Activated CD8-positive, alpha-beta memory T cell treated with anti-CD3 and anti-CD28 coated beads, Interleukin-2, amount 50 U/mL, for 4 hours (primary cell): Measurements from ENCODE around the gene CYTH3.

ENCODE experiments used
- DNase-seq: peaks from one replicate; pipeline ENCODE4 v3.0.0-alpha.2; 2020

Gene CYTH3

GRCh38 chr7:6279341-6279740, 6.9 kb upstream of the CYTH3 start:
- no peak for DNase-seq

GRCh38 chr7:6278749-6279310, 6.4 kb upstream of the CYTH3 start:
- no peak for DNase-seq

DNA sequence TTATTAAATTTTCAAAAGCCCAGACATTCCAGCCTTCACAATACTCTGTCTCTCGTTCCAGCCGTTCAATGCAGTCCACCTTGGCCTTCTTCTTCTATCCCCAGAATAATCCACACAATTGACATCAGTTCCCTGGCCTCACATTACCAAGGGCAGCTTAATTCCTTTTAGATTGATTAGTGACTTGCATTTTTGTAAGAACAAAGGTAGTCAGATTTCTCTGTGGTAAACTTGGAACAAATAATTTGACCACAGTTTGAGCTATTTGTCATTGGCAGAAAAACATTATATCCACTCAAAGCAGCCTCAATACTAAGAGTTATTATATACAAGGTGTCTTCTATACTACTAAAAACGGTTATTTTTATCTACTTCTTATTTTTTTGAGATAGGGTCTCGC, 5.1 kb upstream of the CYTH3 start:
- no peak for DNase-seq

DNA sequence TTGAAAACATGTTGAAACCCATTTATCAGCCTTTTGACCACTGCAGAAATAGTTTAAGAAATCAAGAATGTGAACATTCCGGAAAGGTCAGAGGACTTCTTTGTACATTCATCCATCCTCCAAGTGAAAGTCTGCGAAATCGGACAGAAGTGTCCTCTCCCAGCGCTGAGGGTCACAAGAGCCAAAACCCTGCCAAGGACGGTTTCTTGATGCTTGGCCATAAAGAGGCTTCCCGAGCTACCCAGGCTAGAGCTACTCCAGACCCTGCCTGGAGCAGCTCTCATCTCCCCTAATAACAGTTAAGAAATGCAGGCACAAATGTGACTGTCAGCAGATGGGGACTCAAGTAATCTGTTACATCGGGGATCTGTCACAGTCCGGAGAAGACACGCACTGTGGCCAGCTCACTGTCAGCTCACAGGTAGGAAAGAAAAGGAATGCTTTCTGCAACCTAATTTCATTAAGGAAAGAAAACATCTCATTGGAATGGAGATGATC, 4.5 kb upstream of the CYTH3 start:
- DNase-seq = no peak

DNA sequence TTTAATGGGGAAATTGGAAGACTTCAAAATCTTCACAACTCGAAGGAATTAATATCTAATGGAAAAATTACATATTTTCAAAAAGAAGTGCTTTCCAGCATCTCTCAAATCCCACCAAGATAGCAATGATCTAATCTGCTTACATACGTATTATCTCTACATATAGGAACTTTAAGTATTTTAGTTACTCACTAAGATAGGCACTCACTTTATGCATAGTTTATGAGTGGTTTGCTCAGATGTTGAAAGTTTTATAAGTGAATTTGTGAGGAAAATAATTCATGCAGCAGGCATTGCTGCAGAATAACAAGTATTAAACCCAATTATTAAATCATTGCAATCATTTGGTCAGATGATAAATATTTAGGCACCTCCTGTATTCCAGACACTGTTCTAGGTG, 2.3 kb upstream of the CYTH3 start:
- DNase-seq = no peak

- DNase-seq = no peak
These were observed 1.6 kb upstream of the CYTH3 start for GRCh38 chr7:6273917-6274630.

- DNase-seq = no peak
These were observed 985 bp upstream of the CYTH3 start for GRCh38 chr7:6273380-6273837.

- peak; percentile 23 for DNase-seq
These were observed 557 bp downstream of the CYTH3 start for GRCh38 chr7:6271694-6272440.

- peak; percentile 41 for DNase-seq
These were observed 1.3 kb downstream of the CYTH3 start for GRCh38 chr7:6271060-6271658.

DNA sequence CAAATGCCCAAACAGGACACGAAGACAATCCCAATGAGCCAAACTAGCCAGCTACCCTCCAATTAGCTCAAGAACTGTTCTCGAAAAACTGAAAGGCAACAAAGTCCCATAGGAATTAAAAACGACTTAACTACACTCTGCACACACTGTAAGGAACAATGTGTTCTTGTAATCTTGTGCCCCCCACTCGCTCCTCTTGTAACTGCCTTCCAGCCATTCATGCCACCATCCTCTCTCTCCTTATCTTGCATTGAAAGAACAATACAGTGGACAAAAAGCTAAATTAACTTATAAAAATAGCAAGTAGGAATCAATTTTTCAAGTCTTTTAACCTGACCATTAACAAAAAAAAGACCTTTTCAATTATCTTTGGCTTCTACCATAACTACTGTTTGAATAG, 2.9 kb downstream of the CYTH3 start:
- DNase-seq = no peak

DNA sequence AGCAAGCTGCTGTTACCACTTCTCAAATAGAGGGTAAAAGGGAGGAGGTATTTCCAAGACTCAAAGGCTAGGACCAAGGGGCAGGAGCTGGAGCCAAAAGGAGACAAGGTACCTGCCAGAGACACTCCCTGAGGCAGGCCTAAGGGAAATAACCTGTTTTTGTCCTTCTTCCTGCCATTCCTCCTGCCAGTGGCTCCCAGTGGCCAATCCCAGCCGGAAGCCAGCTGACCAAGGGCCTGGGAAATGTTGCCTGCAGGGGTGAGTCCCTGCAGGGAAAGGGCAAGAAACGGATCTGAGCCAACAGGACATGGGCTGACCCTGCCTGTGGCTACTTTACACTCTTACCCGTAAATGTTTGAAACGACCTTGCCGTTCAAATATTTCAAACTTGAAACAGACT, 3.5 kb downstream of the CYTH3 start:
- no peak for DNase-seq

DNA sequence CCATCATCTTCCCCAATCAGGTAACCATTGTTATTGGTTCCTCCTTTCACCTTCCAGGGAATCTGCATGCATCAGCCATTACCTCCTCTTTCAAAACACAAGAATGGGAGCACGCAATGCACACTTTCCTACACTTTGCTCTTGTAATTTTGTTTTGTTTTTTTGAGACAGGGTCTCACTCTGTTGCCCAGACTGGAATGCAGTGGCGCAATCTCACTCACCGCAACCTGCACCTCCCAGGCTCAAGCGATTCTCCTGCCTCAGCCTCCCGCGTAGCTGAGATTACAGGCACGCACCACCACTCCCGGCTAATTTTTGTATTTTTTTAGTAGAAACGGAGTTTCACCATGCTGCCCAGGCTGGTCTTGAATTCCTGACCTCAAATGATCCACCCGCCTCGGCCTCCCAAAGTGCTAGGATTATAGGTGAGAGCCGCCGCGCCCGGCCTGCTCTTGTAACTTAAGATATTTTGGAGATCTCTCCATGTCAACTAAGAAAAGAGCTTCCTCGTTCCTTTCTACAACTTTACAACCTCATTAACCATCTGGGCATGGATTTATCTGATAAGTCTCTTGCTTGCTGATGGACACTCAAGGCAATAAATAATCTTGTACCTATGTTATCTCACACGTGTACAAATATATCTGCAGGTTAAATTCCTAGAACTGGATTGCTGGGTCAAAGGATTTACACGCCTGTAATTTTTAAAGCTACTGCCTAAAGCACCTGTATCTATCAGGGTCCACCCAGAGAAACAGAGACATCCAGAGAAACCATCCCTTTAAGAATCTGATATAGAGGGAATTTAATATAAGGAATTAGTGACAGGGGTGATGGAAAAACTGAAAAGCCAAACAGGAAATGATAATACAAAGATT, 4.2 kb downstream of the CYTH3 start:
- DNase-seq = no peak

DNA sequence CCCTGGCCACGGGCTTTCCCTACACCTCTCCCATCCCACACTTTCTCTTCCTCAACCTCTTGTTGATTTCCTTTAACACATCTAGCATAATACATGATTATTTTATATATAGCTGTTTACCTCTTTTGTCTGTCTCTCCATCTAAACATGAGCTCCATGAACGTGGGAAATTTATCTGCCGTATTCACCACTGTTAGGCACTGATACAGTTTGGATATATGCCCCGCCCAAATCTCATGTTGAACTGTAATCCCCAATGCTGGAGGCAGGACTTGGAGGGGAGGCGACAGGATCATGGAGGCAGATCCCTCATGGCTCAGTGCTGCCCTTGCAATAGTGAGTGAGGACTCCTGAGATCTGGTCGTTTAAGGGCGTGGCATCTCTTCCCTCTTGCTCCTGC, 5.7 kb downstream of the CYTH3 start:
- DNase-seq = no peak

DNA sequence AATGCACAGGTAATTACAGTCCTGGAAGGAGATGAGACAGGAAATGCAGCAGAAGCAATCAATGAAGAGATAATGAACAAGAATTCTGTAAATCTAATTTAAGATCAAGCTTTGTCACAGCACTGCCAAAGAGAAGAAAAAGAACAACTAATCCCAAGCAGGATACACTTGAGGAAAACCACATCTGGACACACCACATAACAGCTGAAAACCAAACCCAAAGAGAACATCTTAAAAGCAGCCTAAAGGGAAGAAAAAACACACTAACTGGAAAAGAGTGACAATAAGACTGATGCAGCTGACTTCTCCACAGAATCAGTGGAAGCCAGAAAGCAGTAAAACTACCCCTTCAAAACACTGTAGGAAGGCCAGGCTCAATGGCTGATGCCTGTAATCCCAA, 10.2 kb downstream of the CYTH3 start:
- no peak for DNase-seq

- DNase-seq = no peak
These were observed 10.7 kb downstream of the CYTH3 start for GRCh38 chr7:6261699-6262098.

GRCh38 chr7:6260291-6261187, 11.9 kb downstream of the CYTH3 start:
- DNase-seq = no peak

- DNase-seq = no peak
These were observed 13.2 kb downstream of the CYTH3 start for GRCh38 chr7:6259257-6259656.

DNA sequence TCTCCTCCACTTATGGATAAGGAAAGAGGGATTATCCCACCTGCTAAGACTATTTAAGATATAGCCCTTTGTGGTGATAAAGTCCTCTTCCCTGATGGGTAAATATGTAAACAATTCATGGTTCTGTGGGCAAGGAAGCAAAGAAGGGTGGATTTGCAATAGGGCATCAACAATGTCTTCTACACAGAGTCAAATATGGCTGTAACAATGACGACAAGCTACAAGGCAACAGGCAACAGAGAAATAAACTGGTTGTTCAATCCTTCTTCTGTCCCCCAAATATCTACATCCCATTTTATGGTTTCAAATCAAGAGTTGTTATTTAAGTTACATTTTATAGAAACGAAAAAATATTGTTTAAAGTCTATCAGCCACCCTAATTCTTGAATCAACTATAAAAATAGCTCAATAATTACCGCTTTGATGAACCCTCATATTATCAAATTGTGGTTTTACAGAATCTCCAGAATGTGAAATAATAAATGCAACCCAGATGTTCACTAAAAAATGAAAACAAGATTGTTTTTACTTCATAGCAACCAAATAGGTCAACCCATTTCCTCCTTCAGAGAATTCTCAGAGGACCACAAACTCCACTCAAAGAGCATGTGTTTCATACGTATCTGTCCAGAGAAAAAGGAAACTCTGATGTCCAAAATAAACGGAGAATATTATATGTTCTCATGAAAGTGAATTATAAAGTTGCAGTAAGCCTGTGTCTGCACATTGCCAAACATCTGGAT, 13.8 kb downstream of the CYTH3 start:
- DNase-seq = no peak

DNA sequence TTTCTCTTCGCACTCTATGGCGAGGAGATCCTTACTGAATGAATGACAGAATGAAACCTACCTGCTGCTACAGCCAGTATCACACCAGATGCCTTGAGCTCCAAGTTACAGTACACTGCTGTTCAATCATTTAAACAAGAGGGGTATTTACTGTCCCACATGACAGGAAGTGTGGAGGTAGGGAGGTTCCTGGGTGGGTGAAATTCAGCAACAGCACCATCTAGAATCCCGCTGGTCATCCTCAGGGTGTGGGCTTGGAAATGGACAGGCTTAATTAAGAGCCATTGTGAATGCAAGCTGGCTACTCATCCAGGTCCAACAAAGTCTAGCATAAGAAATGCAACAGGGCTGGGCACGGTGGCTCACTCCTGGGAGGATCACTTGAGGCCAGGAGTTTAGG, 14.7 kb downstream of the CYTH3 start:
- no peak for DNase-seq

GRCh38 chr7:6256677-6257535, 15.5 kb downstream of the CYTH3 start:
- DNase-seq = peak; percentile 40
